Measurements from ENCODE around the gene KDM4B.

KDM4B gene

DNA sequence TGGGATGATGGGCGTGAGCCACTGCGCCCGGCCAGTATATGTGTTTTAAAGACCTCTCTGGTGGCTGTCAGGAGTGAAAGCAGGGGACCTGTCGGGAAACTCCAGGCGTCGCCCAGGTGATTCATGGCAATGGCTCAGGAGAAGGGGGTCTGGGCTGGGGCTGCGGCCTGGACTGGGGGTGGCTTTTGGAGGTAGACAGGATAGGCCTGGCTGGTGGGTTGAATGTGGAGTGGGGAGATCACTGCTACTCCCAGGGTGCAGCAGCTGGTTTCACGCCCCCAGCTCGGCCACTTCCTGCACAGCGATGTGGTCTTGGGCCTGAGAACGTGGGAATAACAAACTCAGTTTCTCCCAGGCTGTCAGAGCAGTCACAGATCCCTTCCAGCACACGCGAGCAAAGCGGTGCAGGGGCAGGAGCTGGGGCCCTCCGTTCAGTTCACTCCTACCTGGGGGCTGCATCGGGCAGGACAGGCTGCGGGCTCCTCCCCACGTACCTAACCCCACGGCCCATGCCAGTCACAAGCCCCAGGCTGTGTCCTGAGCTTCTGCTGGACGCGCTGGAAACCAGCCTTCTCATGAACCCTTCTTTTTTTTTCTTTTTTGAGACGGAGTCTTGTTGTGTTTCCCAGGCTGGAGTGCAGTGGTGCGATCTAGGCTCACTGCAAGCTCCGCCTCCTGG lies 18.9 kb downstream of the KDM4B start:
- ChIA-PET CTCF (interaction anchor here (0.8 to 1.9 kb wide), 3 partner anchors 12 to 44 kb away, joined by 4 read pairs; no protein-coding TSS in a partner anchor), POLR2A (interaction anchor here (1.8 kb wide), 1 partner anchor 19 kb away, joined by 7 read pairs; the partner anchor contains the start of gene KDM4B)
- no peak for DNase-seq (ENCODE audit: extremely low spot score)
- TF ChIP-seq, protein P1, sequence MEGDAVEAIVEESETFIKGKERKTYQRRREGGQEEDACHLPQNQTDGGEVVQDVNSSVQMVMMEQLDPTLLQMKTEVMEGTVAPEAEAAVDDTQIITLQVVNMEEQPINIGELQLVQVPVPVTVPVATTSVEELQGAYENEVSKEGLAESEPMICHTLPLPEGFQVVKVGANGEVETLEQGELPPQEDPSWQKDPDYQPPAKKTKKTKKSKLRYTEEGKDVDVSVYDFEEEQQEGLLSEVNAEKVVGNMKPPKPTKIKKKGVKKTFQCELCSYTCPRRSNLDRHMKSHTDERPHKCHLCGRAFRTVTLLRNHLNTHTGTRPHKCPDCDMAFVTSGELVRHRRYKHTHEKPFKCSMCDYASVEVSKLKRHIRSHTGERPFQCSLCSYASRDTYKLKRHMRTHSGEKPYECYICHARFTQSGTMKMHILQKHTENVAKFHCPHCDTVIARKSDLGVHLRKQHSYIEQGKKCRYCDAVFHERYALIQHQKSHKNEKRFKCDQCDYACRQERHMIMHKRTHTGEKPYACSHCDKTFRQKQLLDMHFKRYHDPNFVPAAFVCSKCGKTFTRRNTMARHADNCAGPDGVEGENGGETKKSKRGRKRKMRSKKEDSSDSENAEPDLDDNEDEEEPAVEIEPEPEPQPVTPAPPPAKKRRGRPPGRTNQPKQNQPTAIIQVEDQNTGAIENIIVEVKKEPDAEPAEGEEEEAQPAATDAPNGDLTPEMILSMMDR (IDR thresholded peaks at IDR 0.05; ENCODE audit: control extremely low read depth, extremely low read depth, low read depth, missing control alignments) = no peak

DNA sequence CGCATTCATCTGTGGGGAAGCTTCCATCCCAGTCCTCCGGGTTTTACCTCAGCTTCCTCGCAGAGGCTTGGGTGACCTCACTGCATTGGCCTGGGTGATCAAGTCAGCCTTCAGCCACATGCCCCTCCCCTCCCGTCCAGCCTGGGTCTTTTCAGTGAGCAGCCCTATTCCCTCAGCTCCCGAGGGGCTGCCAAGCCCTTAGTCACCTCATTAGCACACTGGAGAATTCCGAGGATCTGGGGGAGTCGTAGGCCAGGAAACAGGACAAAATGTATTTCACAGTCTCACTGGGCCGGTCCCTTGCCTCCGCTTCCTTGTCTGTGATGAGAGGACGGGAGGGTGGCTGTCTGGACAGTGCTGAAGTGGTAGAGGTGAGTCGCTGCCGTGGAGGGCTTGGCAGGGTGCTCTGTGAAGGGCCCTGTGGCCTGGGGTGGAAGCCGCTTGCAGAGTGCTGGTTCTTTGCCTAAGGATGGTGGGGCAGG lies 19.9 kb downstream of the KDM4B start:
- no peak for DNase-seq (ENCODE audit: extremely low spot score)
- CTCF ChIA-PET = interaction anchor here (0.8 to 1.9 kb wide), 3 partner anchors 13 to 43 kb away, joined by 4 read pairs; no protein-coding TSS in a partner anchor
- POLR2A ChIA-PET = no interaction called here
- TF ChIP-seq, protein P1 (IDR thresholded peaks at IDR 0.05; ENCODE audit: control extremely low read depth, extremely low read depth, low read depth, missing control alignments) = no peak

DNA sequence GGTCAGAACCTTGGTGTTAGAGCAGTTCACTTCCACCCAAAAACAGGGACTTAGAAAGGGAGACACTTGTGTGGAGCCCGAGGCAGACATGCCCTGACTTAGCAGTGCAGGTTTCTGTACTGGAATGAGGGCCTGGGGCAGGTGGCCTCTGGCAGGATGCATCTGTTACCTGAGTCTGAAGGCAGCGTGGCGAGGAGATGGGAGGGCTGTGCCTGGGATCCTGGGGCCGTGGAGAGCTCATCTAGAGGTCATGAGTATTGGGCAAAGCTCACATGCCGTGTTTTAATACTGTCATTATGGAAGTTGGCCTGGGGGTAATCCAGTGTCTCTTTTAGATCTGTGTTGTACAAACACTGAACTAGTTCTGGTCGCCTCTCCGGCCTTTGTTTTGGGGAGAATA lies 21.4 kb downstream of the KDM4B start:
- POLR2A ChIA-PET = no interaction called here
- CTCF ChIA-PET = interaction anchor here (1.0 kb wide), 1 partner anchor 11 kb away, joined by 3 read pairs; no protein-coding TSS in a partner anchor

DNA sequence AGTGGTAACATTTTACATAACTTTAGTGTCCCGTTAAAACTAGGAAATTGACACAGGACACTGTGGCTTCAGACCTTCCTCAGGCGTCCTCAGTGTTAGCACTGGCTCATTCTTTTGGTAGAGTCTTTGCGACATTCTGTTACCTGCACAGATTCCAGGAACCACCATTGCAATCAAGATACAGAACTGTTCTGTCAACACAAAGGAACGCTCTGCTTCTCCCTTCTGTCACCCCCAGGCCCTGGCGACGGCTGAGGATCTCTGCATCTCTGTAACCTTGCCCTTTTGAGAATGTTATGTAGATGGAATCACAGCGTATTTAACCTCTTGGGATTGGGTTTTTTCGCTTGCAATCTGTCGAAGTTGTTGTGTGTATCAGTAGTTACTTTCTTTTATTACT lies 22.6 kb downstream of the KDM4B start:
- ChIA-PET POLR2A (no interaction called here), CTCF (no interaction called here)
- DNase-seq (ENCODE audit: extremely low spot score) = no peak
- TF ChIP-seq, protein P1 (IDR thresholded peaks at IDR 0.05; ENCODE audit: control extremely low read depth, extremely low read depth, low read depth, missing control alignments) = no peak

More for the DNA sequence above, 21.4 kb downstream of the KDM4B start:
- no peak for DNase-seq (ENCODE audit: extremely low spot score)
- TF ChIP-seq, protein P1 (IDR thresholded peaks at IDR 0.05; ENCODE audit: control extremely low read depth, extremely low read depth, low read depth, missing control alignments) = no peak

DNA sequence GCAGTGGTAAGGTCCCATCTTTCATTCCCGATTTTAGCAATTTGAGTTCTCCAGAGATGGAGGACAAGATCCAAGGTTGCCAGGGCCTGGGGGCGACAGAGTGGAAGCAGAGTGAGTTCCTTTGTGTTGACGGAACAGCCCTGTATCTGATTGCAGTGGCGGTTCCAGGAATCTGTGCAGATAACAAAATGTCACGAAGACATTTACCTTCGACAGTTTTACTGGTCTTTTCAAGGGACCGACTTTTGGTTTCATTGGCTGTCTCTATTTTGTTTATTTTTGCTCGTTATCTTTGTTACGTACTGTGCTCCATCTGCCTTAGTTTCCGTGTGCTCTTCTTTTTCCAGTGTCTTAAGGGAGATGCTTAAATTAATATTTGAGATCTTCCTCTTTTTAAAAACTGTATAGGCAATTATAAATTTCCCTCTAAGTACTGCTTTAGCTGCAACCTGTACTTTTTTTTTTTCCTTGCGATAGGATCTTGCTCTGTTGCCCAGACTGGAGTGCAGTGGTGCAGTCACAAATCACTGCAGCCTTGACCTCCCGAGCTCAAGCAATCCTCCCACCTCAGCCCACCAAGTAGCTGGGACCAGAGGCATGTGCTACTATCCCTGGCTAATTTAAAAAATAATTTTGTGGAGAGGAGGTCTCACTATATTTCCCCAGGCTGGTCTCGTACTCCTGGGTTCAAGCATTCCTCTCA lies 23.2 kb downstream of the KDM4B start:
- no peak for DNase-seq (ENCODE audit: extremely low spot score)
- TF ChIP-seq, protein P1 (IDR thresholded peaks at IDR 0.05; ENCODE audit: control extremely low read depth, extremely low read depth, low read depth, missing control alignments) = no peak
- ChIA-PET POLR2A (no interaction called here), CTCF (no interaction called here)

DNA sequence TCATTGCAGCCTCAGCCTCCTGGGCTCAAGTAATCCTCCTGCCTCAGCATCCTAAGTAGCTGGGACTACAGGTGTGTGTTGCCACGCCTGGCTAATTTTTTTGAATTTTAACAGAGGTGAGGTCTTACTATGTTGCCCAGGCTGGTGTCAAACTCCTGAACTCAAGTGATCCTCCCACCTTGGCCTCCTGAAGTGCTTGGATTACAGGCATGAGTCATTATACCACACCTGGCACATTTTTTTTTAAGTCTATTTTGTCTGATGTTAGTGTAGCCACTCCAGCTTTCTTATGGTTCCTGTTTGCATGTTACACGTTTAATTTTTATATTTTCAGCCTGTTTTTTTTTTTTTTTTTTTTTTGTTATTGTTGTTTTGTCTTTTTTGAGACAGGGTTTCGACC lies 24.8 kb downstream of the KDM4B start:
- ChIA-PET CTCF (no interaction called here), POLR2A (interaction anchor here (0.7 kb wide), 1 partner anchor 13 kb away, joined by 5 read pairs; no protein-coding TSS in a partner anchor)
- TF ChIP-seq, protein P1 (IDR thresholded peaks at IDR 0.05; ENCODE audit: control extremely low read depth, extremely low read depth, low read depth, missing control alignments) = no peak
- no peak for DNase-seq (ENCODE audit: extremely low spot score)
